Ascending aorta (tissue), 2 donors: Measurements from ENCODE around the gene LRRC27. TPM values are rescaled to one million over a fixed set of nuclear protein-coding genes. Genes with fewer than 3 reads are reported as not detected.

Experiments used
- DNase-seq, 2 donors: peaks; one replicate each; pipeline ENCODE4 v3.0.0-alpha.2; 2019; ENCODE audit warnings: low spot score in 2 of 2
- H3K27ac ChIP-seq, 2 donors: fragments of 200-600 bp; sonication (generic); one replicate each; pipeline ENCODE4 v1.5.1; 2016 to 2017; ENCODE audit warnings: mild to moderate bottlenecking in 1 of 2
- H3K27me3 ChIP-seq: fragments of 200-600 bp; sonication (generic); one replicate; pipeline ENCODE4 v1.5.1; 2017
- H3K36me3 ChIP-seq, 2 donors: fragments of 200-600 bp; sonication (generic); one replicate each; pipeline ENCODE4 v1.5.1; 2016
- H3K4me1 ChIP-seq, 2 donors: fragments of 200-600 bp; sonication (generic); one replicate each; pipeline ENCODE4 v1.5.1; 2016 to 2017; ENCODE audit warnings: mild to moderate bottlenecking in 1 of 2
- H3K4me3 ChIP-seq, 2 donors: fragments of 200-600 bp; sonication (generic); one replicate each; pipeline ENCODE4 v1.5.1; 2016 to 2017; ENCODE audit warnings: mild to moderate bottlenecking in 1 of 2
- H3K9me3 ChIP-seq, 2 donors: fragments of 200-600 bp; sonication (generic); one replicate each; pipeline ENCODE4 v1.5.1; 2016
- intact Hi-C: fragments of 100-400 bp; cut with DNase I; formaldehyde crosslinking; loops from one replicate; pipeline ENCODE4 v1.15.1; 2023
- total RNA-seq: library from RNA; depleted of rRNA; stranded (reverse); fragments of >200 nt; gene quantifications from one replicate; pipeline ENCODE4 v1.1.0, GENCODE V29; 2016
- TF ChIP-seq, protein P1 (sequence below), 3 experiments: fragments of 200-600 bp in 2 of 3; fragments of 450-650 bp in 1 of 3; sonication (generic) in 2 of 3; IDR thresholded peaks; one replicate each; pipeline ENCODE4 v1.5.1; 2016 to 2019; ENCODE audit warnings: antibody characterized with exemption in 3 of 3, mild to moderate bottlenecking in 1 of 3, moderate library complexity in 1 of 3

Gene LRRC27
- total RNA-seq, 1 donor from 2014 or later: 2.0 TPM

DNA sequence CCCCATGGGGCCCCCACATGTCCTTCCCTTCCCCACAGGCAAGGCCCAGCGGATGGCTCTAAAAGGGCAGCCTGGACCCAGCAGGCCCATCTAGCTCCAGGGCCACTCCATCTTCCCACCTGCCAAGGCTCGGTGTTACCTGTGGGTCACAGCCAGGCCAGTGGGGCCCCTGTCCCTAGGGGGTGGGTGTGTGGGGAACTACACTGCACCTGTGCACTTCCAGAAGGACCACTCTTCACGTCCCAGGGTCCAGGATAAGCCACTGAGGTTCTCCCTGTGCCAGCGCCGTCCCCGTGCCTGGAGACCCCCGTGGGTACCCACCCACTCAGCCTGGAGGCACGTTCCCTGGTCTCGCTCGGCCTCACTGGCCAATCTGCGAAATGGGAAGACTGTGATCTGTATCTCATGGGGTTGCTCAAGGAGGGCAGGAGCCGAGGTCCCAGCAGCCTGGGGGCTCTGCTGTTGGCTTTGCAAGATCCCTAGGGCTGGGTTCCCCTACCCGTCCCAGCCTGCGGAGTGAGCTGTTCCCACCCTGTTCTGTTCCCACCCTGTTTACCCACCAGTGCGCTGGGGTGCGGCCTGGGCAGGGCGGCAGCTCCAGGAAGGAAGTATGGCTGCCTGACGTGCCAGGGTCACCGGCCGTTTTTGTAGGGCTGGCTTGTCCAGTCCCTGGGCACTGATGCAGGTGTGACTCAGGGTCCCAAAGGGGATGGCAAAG lies 69.6 kb downstream of the LRRC27 start:
- no peak overlapping the region for H3K4me3 ChIP-seq
- H3K4me1 ChIP-seq: peaks cover 0 to 19% of the 10 kb centered on the region in 2 donors
- peaks cover 16 to 19% of the 10 kb centered on the region in 2 donors for H3K36me3 ChIP-seq
- no peak for DNase-seq
- TF ChIP-seq, protein P1, sequence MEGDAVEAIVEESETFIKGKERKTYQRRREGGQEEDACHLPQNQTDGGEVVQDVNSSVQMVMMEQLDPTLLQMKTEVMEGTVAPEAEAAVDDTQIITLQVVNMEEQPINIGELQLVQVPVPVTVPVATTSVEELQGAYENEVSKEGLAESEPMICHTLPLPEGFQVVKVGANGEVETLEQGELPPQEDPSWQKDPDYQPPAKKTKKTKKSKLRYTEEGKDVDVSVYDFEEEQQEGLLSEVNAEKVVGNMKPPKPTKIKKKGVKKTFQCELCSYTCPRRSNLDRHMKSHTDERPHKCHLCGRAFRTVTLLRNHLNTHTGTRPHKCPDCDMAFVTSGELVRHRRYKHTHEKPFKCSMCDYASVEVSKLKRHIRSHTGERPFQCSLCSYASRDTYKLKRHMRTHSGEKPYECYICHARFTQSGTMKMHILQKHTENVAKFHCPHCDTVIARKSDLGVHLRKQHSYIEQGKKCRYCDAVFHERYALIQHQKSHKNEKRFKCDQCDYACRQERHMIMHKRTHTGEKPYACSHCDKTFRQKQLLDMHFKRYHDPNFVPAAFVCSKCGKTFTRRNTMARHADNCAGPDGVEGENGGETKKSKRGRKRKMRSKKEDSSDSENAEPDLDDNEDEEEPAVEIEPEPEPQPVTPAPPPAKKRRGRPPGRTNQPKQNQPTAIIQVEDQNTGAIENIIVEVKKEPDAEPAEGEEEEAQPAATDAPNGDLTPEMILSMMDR (IDR thresholded peaks at IDR 0.05): no peak
- no peaks in the 10 kb centered on the region for H3K9me3 ChIP-seq
- no peak overlapping the region for H3K27ac ChIP-seq
- intact Hi-C loops: no loop called here
- no peaks in the 10 kb centered on the region for H3K27me3 ChIP-seq

DNA sequence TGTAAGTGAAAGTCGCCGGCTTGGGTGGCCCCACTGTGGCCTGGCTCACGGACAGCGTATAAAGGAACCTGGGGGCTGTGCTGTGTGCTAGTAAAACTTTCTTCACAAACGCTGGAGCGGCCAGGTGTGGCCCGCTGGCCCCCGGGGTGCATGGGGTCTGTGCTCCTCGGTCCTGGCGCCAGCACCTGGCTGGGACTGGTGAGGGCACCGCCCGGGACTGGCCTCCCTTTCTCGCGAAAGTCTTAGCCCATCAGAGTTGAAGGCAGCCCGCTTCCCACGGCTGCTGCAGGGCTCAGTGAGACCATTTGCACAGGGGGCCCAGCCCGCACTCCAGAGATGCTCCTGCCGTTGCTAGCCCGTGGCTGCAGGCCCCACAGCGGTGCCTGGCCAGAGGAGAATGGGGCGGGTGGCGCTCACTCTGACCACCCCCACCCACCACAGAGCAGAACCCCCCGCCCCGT lies 70.8 kb downstream of the LRRC27 start:
- DNase-seq: no peak
- TF ChIP-seq, protein P1 (IDR thresholded peaks at IDR 0.05): no peak
- Histone ChIP-seq H3K9me3 (no peaks in the 10 kb centered on the region), H3K27me3 (no peaks in the 10 kb centered on the region), H3K27ac (no peak overlapping the region), H3K4me3 (no peak overlapping the region), H3K4me1 (peaks cover 0 to 16% of the 10 kb centered on the region in 2 donors), H3K36me3 (peaks cover 16 to 24% of the 10 kb centered on the region in 2 donors)
- intact Hi-C loops: no loop called here

DNA sequence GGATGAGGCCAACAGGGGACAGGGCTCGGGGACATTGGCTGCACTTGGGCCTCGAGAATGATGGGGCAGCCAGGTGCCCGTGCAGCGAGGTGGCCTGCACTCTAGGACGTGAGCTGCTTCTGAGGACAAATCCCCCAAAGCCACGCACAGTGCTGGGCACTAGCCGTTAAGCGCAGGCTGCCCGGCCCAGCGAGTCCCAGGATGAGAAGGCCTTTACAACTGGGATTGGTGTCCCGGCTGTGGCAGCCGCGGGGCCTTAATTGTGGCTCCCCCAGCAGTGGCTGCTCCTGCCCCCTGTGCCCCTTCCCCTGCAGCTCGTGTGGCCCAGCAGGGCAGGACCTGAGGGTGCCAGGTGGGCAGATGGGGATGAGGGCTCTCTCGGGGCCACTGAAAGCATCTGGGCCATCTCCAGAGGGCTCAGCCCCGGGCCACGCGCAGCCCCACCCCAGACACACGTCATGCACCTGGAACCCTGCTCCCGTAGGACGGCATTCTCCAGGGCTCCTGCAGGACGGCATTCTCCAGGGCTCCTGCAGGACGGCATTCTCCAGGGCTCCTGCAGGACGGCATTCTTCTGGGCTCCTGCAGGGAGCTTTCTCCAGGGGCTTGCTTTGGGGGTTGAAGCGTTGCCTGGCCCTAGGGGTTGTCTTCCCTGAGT lies 71.6 kb downstream of the LRRC27 start:
- Histone ChIP-seq H3K36me3 (peaks cover 16 to 24% of the 10 kb centered on the region in 2 donors), H3K27ac (no peak overlapping the region), H3K4me3 (no peak overlapping the region), H3K9me3 (no peaks in the 10 kb centered on the region), H3K4me1 (peaks cover 0 to 7% of the 10 kb centered on the region in 2 donors), H3K27me3 (no peaks in the 10 kb centered on the region)
- DNase-seq: no peak
- intact Hi-C loops: no loop called here
- TF ChIP-seq, protein P1 (IDR thresholded peaks at IDR 0.05): no peak

DNA sequence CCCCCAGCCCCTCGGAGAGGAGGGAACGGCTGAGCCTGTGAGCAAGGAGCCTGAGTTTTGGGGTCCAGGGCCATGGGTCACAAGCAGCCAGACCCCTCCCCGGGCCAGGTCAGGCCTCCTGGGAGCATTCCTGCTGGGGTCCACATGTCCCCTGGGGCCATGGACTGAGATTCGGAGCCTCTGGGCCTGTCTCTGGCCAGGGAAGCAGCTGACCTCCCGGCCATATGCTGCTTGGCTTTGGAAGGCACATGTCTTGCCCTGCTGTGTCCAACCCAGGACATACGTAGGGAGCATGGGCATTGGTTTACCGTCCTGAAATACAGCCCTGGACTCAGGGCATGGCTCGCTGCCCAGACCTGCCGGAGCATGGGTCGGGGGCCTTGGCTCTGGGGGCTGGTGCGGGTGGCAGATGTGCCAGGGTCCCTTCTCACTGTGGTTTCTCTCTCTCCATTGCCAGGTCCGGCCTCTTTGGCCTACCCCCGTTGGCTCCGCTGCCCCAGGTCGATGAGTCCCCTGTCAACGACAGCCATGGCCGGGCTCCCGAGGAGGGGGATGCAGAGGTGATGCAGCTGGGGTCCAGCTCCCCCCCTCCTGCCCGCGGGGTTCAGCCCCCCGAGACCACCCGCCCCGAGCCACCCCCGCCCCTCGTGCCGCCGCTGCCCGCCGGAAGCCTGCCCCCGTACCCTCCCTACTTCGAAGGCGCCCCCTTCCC lies 72.3 kb downstream of the LRRC27 start:
- DNase-seq: no peak
- Histone ChIP-seq H3K4me1 (peaks cover 0 to 2% of the 10 kb centered on the region in 2 donors), H3K36me3 (peaks cover 16 to 24% of the 10 kb centered on the region in 2 donors), H3K27ac (no peak overlapping the region), H3K9me3 (no peaks in the 10 kb centered on the region), H3K27me3 (no peaks in the 10 kb centered on the region), H3K4me3 (no peak overlapping the region)
- intact Hi-C loops: no loop called here
- TF ChIP-seq, protein P1 (IDR thresholded peaks at IDR 0.05): no peak

DNA sequence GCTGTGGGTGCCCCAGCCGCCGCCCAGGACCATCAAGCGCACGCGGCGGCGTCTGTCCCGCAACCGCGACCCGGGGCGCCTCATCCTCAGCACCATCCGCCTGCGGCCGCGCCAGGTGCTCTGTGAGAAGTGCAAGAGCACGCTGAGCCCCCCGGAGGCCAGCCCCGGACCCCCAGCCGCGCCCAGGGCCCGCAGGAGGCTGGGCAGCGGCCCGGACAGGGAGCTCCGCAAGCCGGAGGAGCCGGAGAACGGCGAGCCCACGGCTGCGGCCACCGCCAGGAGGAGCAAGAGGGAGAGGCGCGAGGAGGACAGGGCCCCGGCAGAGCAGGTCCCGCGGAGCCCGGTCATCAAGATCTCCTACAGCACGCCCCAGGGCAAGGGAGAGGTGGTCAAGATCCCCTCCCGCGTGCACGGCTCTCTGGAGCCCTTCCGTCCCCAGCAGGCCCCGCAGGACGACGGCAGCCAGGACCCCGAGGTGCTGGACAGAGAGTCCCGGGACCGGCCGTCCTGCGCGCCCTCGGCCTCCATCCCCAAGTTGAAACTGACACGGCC lies 73.0 kb downstream of the LRRC27 start:
- no peak overlapping the region for H3K4me3 ChIP-seq
- DNase-seq: no peak
- H3K27me3 ChIP-seq: no peaks in the 10 kb centered on the region
- H3K36me3 ChIP-seq: peaks cover 16 to 24% of the 10 kb centered on the region in 2 donors
- H3K27ac ChIP-seq: no peak overlapping the region
- intact Hi-C loops: no loop called here
- H3K9me3 ChIP-seq: no peaks in the 10 kb centered on the region
- TF ChIP-seq, protein P1 (IDR thresholded peaks at IDR 0.05): no peak
- H3K4me1 ChIP-seq: peaks cover 0 to 2% of the 10 kb centered on the region in 2 donors
